Right ventricle myocardium superior (tissue), 1 donor: Measurements from ENCODE around the gene ST3GAL2. TPM values are rescaled to one million over a fixed set of nuclear protein-coding genes. Genes with fewer than 3 reads are reported as not detected.
A peak's percentile ranks its signal among the peaks of the same experiment; 100 is the strongest.

ENCODE experiments used
- ATAC-seq: fragments of 200-7000 bp; cut with Tn5 transposase; one replicate; pipeline ENCODE4 v1.9.1; 2020; ENCODE audit warnings: mild to moderate bottlenecking; ENCODE audit not compliant: poor library complexity
- DNase-seq: peaks from one replicate; pipeline ENCODE4 v3.0.0-alpha.2; 2020
- intact Hi-C: fragments of 100-400 bp; cut with DNase I; formaldehyde crosslinking; loops from one replicate; pipeline ENCODE4 v1.11.2; 2022
- total RNA-seq: library from RNA; stranded (reverse); fragmentation: NEBNext Ultra II Directional; extraction: Animal tissue kit (Norgen Biotek cat#: 25700); gene quantifications from one replicate; pipeline ENCODE4 v1.2.1, GENCODE V29; 2021
- donor health status: DM: no; HTN: yes; CAD: no; lungs with severe emphysema.

The ST3GAL2 gene
- total RNA-seq, 1 donor from 2014 or later = 19.6 TPM

- ATAC-seq = no peak
- no peak for DNase-seq
- intact Hi-C loops = no loop called here
Observed at GRCh38 chr16:70398177-70398743, 40.6 kb downstream of the ST3GAL2 start.

DNA sequence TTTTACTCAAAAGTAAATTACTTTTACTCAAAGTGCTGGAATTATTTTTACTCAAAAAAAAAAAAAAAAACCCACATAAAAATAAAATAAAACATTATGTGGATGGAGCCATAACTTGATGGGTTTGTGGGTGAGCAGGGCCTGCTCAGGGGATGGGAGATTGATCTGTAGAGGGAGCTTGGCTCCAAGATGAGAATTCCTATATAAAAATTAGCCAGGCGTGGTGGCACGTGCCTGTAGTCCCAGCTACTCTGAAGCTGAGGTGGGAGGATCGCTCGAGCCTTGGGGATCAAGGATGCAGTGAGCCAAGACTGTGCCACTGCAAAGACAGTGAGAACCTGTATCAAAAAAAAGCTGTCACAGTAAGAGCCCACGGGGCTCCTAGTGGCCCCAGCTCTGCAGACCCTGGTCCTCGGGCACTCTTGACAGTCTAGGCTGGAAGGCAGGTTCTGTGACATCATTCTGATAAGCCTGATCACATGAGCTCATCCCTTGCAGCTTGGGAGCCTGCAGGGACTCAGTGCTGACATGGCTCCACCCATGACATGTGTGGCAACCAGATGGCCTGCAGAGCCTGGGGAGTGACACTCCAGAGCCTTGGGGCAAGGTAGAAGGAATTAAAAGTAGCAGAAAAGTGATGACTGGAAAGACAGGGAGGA lies 42.5 kb downstream of the ST3GAL2 start:
- intact Hi-C loops = no loop called here
- ATAC-seq (peak; percentile 37), DNase-seq (no peak)

- intact Hi-C loops = no loop called here
- DNase-seq (peak; percentile 80), ATAC-seq (peak; percentile 85)
Observed at GRCh38 chr16:70395345-70395901, 43.5 kb downstream of the ST3GAL2 start.

- intact Hi-C loops = loop anchor here (5.0 kb wide), 1 partner anchor 82 kb away; no protein-coding TSS in a partner anchor
- DNase-seq = no peak
- ATAC-seq = no peak
Observed at GRCh38 chr16:70394853-70395252, 44.0 kb downstream of the ST3GAL2 start.

DNA sequence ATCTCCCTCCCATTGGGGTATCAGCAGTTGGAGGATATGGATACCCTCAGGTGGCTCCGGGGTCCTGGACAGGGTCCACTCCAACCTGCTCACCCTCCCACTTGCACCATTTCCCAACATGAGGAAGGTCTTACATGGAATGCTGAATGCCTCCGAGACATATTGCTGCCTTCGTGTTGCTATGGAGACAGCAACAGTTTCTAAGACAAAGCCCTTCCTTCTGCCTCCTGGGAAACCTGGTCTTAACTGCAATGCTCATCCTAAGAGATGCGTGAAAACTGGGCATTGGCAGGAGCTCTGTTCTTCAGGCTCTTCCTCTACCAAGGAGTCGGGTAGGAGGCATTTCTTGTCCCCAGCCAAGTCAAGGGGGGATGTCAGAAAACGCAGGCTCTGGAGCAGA lies 45.2 kb downstream of the ST3GAL2 start:
- DNase-seq (no peak), ATAC-seq (no peak)
- intact Hi-C loops = loop anchor here (5.0 kb wide), 1 partner anchor 84 kb away; no protein-coding TSS in a partner anchor

GRCh38 chr16:70392606-70393005 lies 46.3 kb downstream of the ST3GAL2 start:
- no peak for ATAC-seq

GRCh38 chr16:70391881-70392481 lies 46.9 kb downstream of the ST3GAL2 start:
- no peak for DNase-seq
- ATAC-seq = peak; percentile 18
- intact Hi-C loops = loop anchor here (5.0 kb wide), 1 partner anchor 85 kb away; no protein-coding TSS in a partner anchor

More at GRCh38 chr16:70392606-70393005, 46.3 kb downstream of the ST3GAL2 start:
- intact Hi-C loops = loop anchor here (5.0 kb wide), 1 partner anchor 85 kb away; no protein-coding TSS in a partner anchor
- no peak for DNase-seq

- intact Hi-C loops = loop anchor here (5.0 kb wide), 1 partner anchor 86 kb away; no protein-coding TSS in a partner anchor
- ATAC-seq (no peak), DNase-seq (no peak)
Observed at GRCh38 chr16:70391446-70391845, 47.5 kb downstream of the ST3GAL2 start.

- no peak for DNase-seq
- no peak for ATAC-seq
- intact Hi-C loops = loop anchor here (5.0 kb wide), 1 partner anchor 87 kb away; no protein-coding TSS in a partner anchor
Observed at GRCh38 chr16:70390774-70391173, 48.1 kb downstream of the ST3GAL2 start.

DNA sequence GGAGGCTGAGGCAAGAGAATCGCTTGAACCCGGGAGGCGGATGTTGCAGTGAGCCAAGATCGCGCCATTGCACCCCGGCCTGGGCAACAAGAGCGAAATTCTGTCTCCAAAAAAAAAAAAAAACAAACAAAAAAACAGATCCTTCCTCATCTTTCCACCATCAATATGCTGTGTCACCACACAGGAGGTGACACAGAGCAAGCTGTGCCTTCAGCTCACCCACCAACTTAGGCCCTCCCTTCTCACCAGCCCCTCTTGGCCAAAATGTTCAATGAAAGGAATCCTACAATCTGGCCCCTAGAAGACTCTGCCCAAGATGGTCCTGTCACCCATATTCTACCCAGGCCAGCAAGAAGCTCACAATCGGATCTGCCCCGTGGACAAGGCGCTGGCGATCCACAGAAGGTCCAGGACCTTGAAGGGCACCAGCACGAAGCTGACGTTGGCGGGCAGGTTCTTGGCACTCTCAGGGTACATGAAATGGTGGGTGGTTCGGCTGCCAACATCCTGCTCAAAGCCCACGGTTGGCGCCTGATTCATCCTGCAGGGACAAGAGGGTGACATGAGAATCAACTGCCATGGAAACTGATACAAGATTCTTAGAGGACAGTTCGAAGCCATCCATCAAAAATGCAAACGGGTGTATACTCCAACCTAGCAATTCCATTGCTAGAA lies 50.8 kb downstream of the ST3GAL2 start:
- no peak for DNase-seq
- intact Hi-C loops = loop anchor here (5.0 kb wide), 1 partner anchor 49 kb away; the partner anchor contains the start of gene ST3GAL2
- ATAC-seq = no peak

DNA sequence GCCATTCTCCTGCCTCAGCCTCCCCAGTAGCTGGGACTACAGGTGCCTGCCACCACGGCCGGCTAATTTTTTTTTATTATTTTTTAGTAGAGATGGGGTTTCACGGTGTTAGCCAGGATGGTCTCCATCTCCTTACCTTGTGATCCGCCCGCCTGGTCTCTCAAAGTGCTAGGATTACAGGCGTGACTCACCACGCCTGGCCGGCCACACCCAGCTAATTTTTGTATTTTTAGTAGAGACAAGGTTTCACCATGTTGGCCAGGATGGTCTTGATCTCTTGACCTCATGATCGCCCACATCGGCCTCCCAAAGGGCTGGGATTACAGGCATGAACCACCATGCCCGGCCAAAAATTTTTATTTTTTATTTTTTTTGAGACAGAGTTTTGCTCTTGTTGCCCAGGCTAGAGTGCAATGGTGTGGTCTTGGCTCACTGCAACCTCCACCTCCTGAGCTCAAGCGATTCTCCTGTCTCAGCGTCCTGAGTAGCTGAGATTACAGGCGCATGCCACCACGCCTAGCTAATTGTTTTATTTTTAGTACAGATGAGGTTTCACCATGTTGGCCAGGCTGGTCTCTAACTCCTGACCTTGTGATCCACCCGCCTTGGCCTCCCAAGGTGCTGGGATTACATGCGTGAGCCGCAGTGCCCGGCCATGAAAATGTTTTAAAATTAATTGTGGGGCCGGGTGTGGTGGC lies 52.5 kb downstream of the ST3GAL2 start:
- intact Hi-C loops = loop anchor here (5.0 kb wide), 1 partner anchor 51 kb away; the partner anchor contains the start of gene ST3GAL2
- ATAC-seq (peak; percentile 60), DNase-seq (peak; percentile 44)

DNA sequence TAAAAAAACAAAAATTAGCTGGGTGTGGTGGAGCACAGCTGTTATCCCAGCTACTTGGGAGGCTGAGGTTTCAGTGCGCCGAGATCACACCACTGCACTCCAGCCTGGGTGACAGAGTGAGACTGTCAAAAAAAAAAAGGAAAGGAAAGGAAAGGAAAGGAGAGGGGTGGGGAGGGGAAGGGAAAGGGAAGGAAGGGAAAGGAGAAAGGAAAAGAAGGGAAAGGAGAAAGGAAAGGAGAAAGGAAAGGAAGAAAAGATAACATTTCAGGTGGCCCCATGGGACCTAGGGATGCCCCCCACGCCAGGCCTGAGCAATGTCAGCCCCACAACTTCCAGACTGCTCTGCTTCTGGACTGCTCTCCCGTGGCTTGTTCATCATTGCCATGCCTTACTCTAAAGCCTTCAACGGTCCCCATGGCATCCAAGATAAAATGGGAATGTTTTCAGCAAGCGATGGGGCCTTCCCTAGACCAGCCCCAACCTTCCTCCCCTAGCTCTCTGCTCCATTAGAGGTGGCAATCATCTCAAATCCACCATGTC lies 55.4 kb downstream of the ST3GAL2 start:
- intact Hi-C loops = no loop called here
- ATAC-seq (no peak), DNase-seq (no peak)

GRCh38 chr16:70381604-70382342 lies 57.1 kb downstream of the ST3GAL2 start:
- peak; percentile 25 for ATAC-seq

GRCh38 chr16:70380919-70381603 lies 57.8 kb downstream of the ST3GAL2 start:
- intact Hi-C loops = no loop called here
- ATAC-seq = peak; percentile 97
- DNase-seq = peak; percentile 97

More at GRCh38 chr16:70381604-70382342, 57.1 kb downstream of the ST3GAL2 start:
- intact Hi-C loops = no loop called here
- DNase-seq = no peak

DNA sequence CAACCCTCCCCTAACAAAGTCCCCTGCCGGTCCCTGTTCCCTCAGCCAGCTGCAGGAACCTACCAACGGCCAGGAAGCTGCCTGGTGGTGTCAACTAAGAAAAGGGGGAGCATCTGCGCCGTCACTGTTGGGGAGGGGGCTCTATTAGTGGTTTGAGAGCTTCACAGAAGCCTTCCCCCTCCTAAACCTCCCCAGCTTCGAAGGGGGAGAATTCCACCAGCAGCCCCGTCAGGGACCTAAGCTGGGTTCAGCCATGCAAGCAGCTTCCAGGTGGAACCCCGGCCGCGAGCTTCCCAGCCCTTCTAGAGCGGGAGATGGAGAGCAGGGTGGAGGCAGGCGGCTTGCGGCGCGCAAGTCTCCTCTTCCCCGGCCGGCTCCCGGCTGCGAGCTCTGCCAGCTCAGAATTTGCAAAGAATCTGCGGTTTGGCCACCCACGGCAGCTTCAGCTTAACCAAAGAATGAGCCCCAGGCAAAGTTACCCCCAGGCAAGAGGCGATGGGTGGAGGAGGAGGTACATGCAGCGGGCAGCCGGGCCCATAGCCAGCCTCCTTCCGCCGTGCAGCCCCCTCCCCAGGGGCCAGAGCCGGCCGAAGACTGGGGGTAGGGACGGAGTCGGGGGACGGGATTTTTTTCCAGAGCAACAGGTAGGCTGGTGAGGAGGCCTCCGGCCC lies 58.5 kb downstream of the ST3GAL2 start:
- intact Hi-C loops = no loop called here
- ATAC-seq (peak; percentile 32), DNase-seq (peak; percentile 65)

DNA sequence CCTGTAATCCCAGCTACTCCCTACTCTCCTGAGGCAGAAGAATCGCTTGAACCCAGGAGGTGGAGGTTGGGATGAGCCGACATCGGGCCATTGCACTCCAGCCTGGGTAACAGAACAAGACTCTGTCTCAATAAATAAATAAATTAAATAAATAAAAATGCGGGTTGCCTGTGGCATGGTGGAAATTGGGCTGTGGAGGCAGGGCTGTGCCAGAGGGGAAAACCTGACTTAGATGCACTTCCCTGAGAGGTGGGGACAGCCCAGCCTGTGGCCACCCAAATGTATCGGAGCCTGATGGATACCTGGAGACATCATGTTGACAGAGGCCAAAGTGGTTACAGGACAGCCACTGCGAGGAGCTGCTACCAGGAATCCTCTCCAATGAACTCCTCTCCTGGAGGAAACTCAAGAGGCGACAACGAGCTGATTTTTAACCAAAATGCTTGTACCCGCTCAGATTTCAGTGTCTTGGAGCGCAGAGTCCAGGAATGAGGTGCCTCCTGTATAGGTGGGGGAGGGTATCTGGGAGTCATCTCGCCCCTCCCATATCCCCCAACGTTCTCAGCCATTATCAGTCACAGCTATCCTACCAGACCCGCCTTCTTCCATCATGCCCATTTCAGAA lies 59.9 kb downstream of the ST3GAL2 start:
- DNase-seq (no peak), ATAC-seq (no peak)
- intact Hi-C loops = loop anchor here (10.0 kb wide), 1 partner anchor 276 kb away; no protein-coding TSS in a partner anchor
